G401 (cell line): ENCODE measurements around the gene NINJ1. TPM values are rescaled to one million over a fixed set of nuclear protein-coding genes. Genes with fewer than 3 reads are reported as not detected.
"Not testable (repeated sequence)": the region's sequence is repeated elsewhere in the genome, so short reads cannot be mapped to it uniquely, and the experiment has no call there.

Experiments
- DNase-seq: peaks from one replicate; pipeline ENCODE4 v3.0.0-alpha.2; 2015; ENCODE audit warnings: low spot score
- in situ Hi-C: cut with HindIII; loops from 2 replicates; pipeline ENCODE4 v1.10.0; 2016; ENCODE audit warnings: low sequenced_read_pairs, mixed read lengths
- total RNA-seq: library from RNA; depleted of rRNA; stranded (reverse); fragments of >200 nt; shearing (Covaris generic); gene quantifications from 2 replicates; pipeline ENCODE4 v1.2.3, GENCODE V29; 2014

The NINJ1 gene
- total RNA-seq, 1 experiment from 2014 or later: 25.6 TPM

- in situ Hi-C loops: no loop called here
- no peak for DNase-seq
Observed at GRCh38 chr9:93123561-93124283, 10.3 kb downstream of the NINJ1 start.

DNA sequence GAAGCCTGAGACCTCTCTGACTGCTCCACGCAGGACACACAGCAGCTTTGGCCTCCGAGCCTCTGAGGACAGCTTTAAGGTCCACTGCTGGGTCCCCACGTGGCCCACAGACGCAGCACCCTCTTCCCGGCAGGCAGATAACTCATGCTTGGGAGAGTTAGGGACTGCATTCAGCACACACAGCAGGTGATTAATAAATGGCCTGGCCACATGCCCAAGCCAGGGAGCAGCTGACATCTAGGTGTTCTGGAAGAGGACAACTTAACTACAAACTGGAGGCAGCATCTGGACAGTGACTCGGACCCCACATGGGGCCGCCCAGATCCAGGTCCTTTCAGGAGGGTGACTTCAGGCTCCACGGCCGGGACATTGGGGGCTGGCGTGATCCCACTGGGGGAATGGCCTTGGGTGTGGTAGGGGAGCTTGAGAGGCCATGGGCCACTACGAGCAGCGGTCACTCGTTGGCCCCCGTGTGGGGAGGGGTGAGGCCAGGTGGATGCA is 11.3 kb downstream of the NINJ1 start:
- DNase-seq: no peak
- in situ Hi-C loops: no loop called here

- in situ Hi-C loops: no loop called here
- no peak for DNase-seq
Observed at GRCh38 chr9:93121316-93122241, 12.5 kb downstream of the NINJ1 start.

GRCh38 chr9:93120846-93121315 is 13.2 kb downstream of the NINJ1 start:
- DNase-seq: no peak
- in situ Hi-C loops: no loop called here

DNA sequence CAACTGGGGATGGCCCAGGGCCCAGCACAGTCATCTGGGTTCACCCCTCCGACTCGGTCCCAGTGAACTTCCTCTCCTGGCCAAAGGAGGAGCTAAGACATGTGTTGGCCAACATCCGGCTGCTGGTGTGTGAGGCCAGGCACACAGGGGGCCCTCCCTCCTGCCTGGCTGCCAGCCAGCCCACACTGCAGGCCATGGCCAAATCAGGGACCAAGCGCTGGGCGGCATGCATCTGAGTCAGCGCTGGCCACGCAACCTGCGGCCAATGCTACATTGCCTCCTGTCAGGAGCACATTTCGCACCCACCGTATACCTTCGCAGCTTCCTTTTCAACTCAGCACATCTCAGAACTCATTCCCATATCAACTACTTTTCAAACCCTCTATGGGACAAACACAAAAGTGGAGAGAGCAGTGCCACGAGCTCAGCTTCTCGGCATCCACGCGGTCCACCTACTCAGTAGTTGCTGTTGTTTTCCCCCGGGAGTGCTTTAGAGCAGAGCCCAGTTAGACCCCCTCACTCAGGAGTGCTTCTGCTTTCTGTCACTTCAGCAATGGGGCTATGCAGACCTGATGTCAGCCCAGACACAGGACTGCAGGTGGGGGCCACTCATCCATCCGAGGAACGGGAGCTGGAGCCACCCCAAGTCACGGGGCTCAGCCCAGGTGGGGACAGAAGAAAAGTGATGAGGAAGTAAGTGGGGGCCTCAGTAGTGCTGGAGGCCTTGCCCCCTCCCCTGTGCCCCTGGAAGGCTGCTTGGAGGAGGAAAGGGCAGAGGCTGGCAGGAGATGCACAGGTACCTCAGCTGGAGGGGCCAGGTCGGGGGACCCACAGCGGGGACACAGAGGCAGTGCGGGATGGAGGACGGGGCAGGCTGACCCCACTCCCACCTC is 13.9 kb downstream of the NINJ1 start:
- DNase-seq: peak; percentile 59
- in situ Hi-C loops: no loop called here

- in situ Hi-C loops: no loop called here
- no peak for DNase-seq
Observed at GRCh38 chr9:93119703-93119952, 14.4 kb downstream of the NINJ1 start.

GRCh38 chr9:93118863-93119702 is 15.0 kb downstream of the NINJ1 start:
- peak; percentile 61 for DNase-seq
- in situ Hi-C loops: no loop called here

DNA sequence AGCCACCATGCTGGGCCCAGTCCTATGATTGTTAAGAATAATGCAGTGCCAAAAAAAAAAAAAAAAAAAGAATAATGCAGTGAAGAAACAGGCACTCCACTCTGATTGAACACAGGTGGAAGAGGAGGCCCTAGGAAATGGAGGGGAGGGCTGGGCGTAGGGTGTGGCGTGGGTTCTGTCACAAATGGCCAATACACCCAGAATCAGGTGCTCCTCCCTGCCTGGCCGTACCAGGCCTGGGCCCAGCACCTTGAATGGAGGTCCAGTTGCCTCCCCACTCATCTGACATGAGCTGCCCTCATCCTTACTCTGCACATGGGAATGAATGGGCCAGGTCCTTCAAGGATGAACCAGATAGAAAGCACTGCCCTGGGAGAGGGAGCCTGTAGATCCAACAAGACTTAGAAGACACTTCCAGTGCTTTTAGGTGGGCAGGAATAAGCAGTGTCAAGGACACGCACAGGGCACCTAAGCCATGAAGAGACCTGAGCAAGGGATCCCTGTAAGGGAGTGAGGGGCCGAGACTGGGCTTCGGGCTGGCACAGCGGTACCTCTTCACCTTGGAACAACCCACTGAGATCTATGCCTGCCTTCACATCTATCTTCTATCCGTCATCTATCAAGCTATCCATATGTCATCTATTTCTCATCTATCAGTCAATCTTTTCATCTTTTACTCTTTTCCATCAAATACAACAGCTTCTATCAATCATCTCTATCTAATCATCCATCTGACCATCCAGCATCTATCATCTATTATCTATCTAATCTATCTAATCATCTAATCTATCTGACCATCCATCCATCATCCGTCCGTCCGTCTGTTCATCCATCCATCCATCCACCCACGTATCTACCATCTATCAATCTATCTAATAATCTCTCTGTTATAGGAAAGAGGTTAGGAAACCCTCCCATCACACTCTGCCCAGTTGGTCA is 15.9 kb downstream of the NINJ1 start:
- in situ Hi-C loops: no loop called here
- no peak for DNase-seq

- in situ Hi-C loops, DNase-seq: not testable (repeated sequence)
Observed at GRCh38 chr9:93117521-93117920, 16.5 kb downstream of the NINJ1 start.

DNA sequence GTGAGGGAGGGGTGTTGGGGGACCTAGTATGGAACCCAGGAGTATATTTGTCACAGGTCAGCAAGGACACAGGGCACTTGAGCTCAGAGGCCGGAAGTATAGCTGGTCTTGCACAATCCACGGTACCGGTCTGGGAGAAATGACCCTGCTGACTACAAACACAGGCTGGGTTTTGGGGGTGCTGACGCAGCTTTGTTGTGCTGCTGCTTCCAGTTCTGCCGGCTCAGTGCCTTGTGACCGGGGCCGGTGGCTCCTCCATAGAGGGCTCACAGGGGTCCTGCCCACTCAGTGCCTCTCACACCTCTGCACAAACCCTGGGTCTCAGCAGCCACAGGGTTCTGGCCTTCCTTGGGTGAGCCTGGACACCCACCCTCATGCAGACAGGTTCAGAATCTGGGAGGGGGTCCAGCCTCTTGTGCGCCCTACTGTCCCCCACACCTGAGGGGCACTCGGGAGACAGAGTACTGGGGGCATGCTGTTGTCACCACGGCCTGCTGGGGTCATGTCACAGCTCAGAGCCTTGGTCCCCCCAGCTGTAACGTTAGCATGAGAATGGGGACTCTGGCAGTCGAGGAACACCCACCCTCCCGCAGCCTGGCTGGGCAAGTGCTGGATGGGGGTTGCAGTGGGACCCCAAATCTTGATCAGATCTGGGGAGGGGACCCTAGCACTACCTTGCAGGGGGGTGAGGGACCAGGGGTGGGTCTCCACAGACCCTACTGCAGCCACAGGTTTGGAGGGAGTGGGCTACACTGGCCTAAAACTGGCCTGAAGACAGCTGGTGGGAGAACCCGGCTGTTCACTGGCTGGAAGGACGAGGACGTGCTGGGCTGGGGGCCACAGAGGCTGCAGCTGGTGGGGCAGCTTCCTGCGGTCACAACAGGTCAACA is 17.7 kb downstream of the NINJ1 start:
- in situ Hi-C loops: no loop called here
- DNase-seq: no peak

- in situ Hi-C loops: no loop called here
Observed at GRCh38 chr9:93115486-93116071, 18.5 kb downstream of the NINJ1 start.

GRCh38 chr9:93114984-93115335 is 19.1 kb downstream of the NINJ1 start:
- no peak for DNase-seq
- in situ Hi-C loops: no loop called here

More at GRCh38 chr9:93115486-93116071, 18.5 kb downstream of the NINJ1 start:
- no peak for DNase-seq

DNA sequence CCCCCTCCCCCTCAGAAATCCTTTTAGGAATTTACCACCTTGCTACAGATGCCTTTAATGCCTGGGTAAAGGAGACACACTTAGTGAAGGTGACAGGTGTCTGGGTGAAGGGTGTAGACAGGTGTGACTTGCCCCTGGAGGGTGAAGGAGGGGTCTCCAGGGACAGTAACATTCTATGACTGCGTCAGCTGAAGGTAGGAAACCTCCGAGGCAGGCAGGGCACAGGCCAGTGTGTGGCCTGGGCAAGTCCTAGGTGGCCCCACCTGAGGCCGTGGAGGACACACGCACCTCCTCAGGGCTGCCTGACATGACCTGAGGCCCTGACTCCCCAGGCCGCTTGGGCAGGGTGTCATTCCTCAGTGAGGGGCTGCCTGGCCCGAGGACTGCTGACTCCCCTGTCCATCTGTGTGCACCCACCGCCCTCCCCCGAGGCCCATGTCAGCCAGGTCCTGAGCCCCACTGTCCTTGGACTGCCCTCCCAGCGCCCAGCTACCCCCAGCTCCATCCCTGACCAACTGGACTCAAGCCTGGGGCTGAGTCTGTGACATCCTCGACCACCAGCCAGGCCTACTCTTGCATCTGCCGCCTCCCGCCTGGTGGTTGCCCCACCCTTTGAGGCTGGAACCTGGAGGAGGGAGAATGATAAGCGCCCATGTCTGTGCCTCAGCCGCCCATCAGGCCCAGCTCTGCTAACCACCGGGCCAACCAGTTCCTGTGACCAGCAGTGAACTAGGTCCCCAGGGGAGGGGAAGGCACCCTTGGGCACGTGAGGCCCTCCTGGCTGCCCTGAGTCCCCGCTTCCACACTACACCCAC is 19.7 kb downstream of the NINJ1 start:
- no peak for DNase-seq
- in situ Hi-C loops: no loop called here

DNA sequence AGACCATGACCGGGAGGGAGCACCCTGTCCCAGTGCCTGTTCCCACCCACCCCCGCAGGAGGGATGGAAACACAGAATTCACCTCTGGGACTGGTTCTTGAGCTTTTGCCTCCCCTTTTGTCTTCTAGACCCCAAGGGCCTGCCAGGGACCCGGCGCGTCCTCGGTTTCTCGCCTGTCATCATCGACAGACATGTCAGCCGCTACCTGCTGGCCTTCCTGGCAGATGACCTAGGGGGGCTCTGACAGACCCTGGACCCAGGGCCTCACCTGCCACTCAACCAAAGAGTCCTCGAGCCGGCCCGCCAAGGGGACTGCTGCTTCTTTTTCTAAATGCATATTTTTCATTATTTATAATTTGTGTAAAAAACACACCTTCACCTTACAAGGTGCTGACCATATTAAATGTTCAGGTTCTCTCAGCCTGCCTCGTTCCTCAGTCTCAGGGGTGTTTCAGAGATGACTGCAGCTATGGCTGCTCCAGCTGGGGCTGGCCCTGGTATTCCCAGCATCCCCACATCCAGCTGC is 21.1 kb downstream of the NINJ1 start:
- no peak for DNase-seq
- in situ Hi-C loops: no loop called here

DNA sequence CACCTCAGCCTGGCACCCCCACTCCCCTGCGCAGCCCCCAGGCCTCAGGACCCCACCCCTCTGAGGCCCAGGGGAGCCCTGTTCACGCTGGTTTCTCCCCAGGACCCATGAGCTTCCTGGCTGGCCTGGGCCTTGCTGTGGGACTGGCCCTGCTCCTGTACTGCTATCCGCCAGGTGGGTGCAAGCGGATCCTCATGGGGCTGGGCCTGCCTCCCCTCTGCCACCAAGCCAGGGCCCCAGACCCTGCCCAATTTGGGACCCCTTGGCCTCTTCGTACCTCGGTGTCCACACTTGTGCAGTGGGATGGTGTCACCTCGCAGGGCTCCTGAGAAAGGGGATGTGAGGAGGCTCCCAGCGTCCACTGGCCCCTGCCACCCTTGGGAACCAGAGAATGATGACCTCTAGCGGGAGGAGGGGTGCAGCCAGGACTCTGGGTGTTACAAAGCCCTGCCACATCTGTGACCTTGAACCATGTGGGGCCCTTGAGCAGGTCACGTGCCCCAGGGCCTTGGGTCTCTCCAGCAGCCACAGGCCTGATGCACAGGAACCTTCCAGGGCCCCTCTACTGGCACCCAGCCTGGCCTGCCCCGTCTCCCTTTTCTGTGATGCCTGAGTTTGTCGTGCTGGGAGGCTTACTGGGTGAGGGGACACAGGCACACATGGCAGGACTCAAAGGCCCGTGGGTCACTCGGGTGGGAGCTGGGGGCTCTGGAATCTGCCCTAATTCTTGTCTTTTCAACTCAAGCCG is 21.8 kb downstream of the NINJ1 start:
- DNase-seq: no peak
- in situ Hi-C loops: no loop called here
